Mesendoderm (in vitro differentiated cells): ENCODE data around the gene FBXL14.

ENCODE experiments used
- DNase-seq: peaks from one replicate; pipeline ENCODE4 v3.0.0; 2013
- H2AK5ac ChIP-seq: 2 replicates; pipeline ENCODE4 v1.6.1; 2013; ENCODE audit warnings: low read length, inconsistent platforms
- H2BK120ac ChIP-seq: 2 replicates; pipeline ENCODE4 v1.6.1; 2013; ENCODE audit warnings: low read depth, mild to moderate bottlenecking, low read length, moderate library complexity, mixed read lengths
- H2BK15ac ChIP-seq: replicated peaks from 2 replicates; pipeline ENCODE4 v1.6.1; 2013; ENCODE audit warnings: low read depth, mild to moderate bottlenecking, moderate library complexity
- H2BK5ac ChIP-seq: 2 replicates; pipeline ENCODE4 v1.6.1; 2013; ENCODE audit warnings: low read length, inconsistent platforms
- H3K18ac ChIP-seq: 2 replicates; pipeline ENCODE4 v1.6.1; 2013; ENCODE audit warnings: mild to moderate bottlenecking, low read length, mixed read lengths
- H3K23ac ChIP-seq: one replicate; pipeline ENCODE4 v1.6.1; 2013; ENCODE audit warnings: low read length
- H3K27ac ChIP-seq: 2 replicates; pipeline ENCODE4 v1.5.1; 2013; ENCODE audit warnings: low read depth, mild to moderate bottlenecking, inconsistent platforms, low read length, moderate library complexity
- H3K27me3 ChIP-seq: 2 replicates; pipeline ENCODE4 v1.6.1; 2013; ENCODE audit warnings: low read length, control low read depth, mild to moderate bottlenecking, inconsistent platforms; ENCODE audit not compliant: insufficient read depth, poor library complexity
- H3K36me3 ChIP-seq: 2 replicates; pipeline ENCODE4 v1.6.1; 2013; ENCODE audit warnings: low read length, inconsistent platforms; ENCODE audit not compliant: control insufficient read depth, insufficient read depth
- H3K4ac ChIP-seq: one replicate; pipeline ENCODE4 v1.6.1; 2013; ENCODE audit warnings: low read depth, mild to moderate bottlenecking, low read length, moderate library complexity
- H3K4me1 ChIP-seq: 2 replicates; pipeline ENCODE4 v1.6.1; 2013; ENCODE audit warnings: low read depth, low read length, inconsistent platforms; ENCODE audit not compliant: control insufficient read depth
- H3K4me2 ChIP-seq: 2 replicates; pipeline ENCODE4 v1.6.1; 2013; ENCODE audit warnings: low read length
- H3K4me3 ChIP-seq: 2 replicates; pipeline ENCODE4 v1.5.1; 2013; ENCODE audit warnings: mild to moderate bottlenecking, low read length
- H3K56ac ChIP-seq: one replicate; pipeline ENCODE4 v1.6.1; 2013; ENCODE audit warnings: low read length
- H3K79me1 ChIP-seq: 2 replicates; pipeline ENCODE4 v1.6.1; 2013; ENCODE audit warnings: low read length, inconsistent platforms
- H3K79me2 ChIP-seq: 2 replicates; pipeline ENCODE4 v1.6.1; 2013; ENCODE audit warnings: mild to moderate bottlenecking, low read length; ENCODE audit not compliant: control insufficient read depth, insufficient read depth
- H3K9ac ChIP-seq: 2 replicates; pipeline ENCODE4 v1.6.1; 2013; ENCODE audit warnings: low read length, inconsistent platforms
- H4K5ac ChIP-seq: one replicate; pipeline ENCODE4 v1.6.1; 2013; ENCODE audit warnings: low read length
- H4K8ac ChIP-seq: one replicate; pipeline ENCODE4 v1.6.1; 2013; ENCODE audit warnings: low read depth, mild to moderate bottlenecking, control low read depth, low read length, moderate library complexity
- WGBS: extraction: QIAGEN DNeasy Blood & Tissue Kit; methylation state at CpG from one replicate; pipeline ENCODE4 v1.1.7; 2013; ENCODE audit warnings: low lambda C conversion rate, missing lambda C conversion rate; ENCODE audit not compliant: insufficient coverage; ENCODE audit errors: extremely low coverage; 5-methylcytosine and 5-hydroxymethylcytosine counted together

The FBXL14 gene

DNA sequence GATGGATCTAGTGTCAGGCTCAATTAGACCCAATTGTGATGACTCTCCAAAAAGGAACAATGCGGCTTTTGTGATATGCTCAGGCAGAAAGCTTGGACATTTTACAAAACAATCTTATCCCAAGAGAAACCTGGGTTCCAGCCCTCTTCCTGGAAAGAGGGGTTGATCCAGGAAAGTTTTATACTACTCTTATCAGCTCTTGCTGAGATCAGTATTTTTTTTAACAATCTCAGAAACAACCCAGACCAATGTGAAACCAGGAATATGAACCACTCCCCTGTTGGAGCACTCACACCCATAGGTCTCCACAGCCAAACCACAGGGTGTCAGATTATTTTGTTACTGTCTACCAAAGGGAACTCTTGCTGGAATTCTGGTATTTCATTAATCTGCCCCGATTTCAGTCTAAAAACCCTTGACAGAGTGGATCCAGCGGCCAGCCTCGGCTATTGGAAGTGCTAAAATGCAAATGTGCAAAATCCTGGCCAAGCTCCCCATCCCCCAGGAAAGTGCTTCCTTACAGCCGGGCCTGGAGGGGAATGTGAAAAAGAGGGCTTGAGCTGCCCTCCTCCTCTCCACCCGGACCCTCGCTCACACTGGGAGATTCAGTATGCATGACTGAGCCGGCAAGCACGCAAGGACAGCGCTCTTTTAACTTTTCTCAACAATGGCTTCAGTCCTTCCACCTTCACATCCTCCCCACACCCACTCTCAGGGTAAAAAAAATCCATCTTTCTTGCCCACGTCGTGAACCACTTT, 4.0 kb downstream of the FBXL14 start:
- no CpG with 5 or more reads among the region's 12 CpGs for WGBS
- peak; percentile 91 for DNase-seq

DNA sequence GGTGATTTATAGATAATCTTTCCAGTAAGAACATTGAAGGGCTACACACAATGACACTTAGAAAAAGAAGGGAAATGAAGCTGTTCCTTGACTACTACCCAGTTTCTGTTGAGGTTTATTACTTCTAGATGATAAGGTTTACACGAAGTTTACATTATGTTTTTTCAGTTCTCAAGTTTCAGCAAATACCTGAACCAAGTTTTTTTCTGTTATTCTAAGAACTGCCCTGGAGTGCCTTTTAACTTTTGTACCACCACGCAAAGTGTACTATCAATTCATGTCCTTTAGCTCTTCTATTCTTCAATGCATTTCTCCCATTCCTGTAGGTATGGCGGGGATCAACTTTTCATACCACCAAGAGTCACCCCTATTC, 5.8 kb downstream of the FBXL14 start:
- no peak overlapping the region for H2BK5ac ChIP-seq
- H3K4me1 ChIP-seq = peaks cover 26% of the 10 kb centered on the region
- H3K4me2 ChIP-seq = no peak overlapping the region
- H3K4me3 ChIP-seq = no peak overlapping the region
- H3K36me3 ChIP-seq = no peaks in the 10 kb centered on the region
- H3K79me1 ChIP-seq = peaks cover 6% of the 10 kb centered on the region
- H4K8ac ChIP-seq = no peak overlapping the region
- no peak overlapping the region for H3K18ac ChIP-seq
- no peak overlapping the region for H3K27ac ChIP-seq
- no peak overlapping the region for H4K5ac ChIP-seq
- H3K79me2 ChIP-seq = peaks cover 4% of the 10 kb centered on the region
- no peak overlapping the region for H2AK5ac ChIP-seq
- WGBS = no CpG with 5 or more reads among the region's 3 CpGs
- no peak overlapping the region for H2BK120ac ChIP-seq
- H3K23ac ChIP-seq = no peak overlapping the region
- no peak for DNase-seq
- H3K9ac ChIP-seq = no peak overlapping the region
- no peak overlapping the region for H2BK15ac ChIP-seq
- peaks cover 1% of the 10 kb centered on the region for H3K27me3 ChIP-seq
- H3K56ac ChIP-seq = no peak overlapping the region
- no peak overlapping the region for H3K4ac ChIP-seq

More for the DNA sequence above, 4.0 kb downstream of the FBXL14 start:
- no peak overlapping the region for H3K23ac ChIP-seq
- H3K9ac ChIP-seq = peak overlapping the region; percentile 46
- no peaks in the 10 kb centered on the region for H3K36me3 ChIP-seq
- no peak overlapping the region for H3K4me3 ChIP-seq
- H4K8ac ChIP-seq = no peak overlapping the region
- peaks cover 1% of the 10 kb centered on the region for H3K27me3 ChIP-seq
- peak overlapping the region; percentile 23 for H3K4me2 ChIP-seq
- peak overlapping the region; percentile 61 for H3K56ac ChIP-seq
- H3K79me1 ChIP-seq = peaks cover 6% of the 10 kb centered on the region
- H2BK5ac ChIP-seq = no peak overlapping the region
- H3K18ac ChIP-seq = peak overlapping the region; percentile 54
- H3K79me2 ChIP-seq = peaks cover 4% of the 10 kb centered on the region
- H3K4me1 ChIP-seq = peaks cover 30% of the 10 kb centered on the region
- no peak overlapping the region for H2BK15ac ChIP-seq
- H2BK120ac ChIP-seq = peak overlapping the region; percentile 6
- H3K27ac ChIP-seq = peak overlapping the region; percentile 80
- H2AK5ac ChIP-seq = no peak overlapping the region
- H4K5ac ChIP-seq = no peak overlapping the region
- H3K4ac ChIP-seq = no peak overlapping the region

DNA sequence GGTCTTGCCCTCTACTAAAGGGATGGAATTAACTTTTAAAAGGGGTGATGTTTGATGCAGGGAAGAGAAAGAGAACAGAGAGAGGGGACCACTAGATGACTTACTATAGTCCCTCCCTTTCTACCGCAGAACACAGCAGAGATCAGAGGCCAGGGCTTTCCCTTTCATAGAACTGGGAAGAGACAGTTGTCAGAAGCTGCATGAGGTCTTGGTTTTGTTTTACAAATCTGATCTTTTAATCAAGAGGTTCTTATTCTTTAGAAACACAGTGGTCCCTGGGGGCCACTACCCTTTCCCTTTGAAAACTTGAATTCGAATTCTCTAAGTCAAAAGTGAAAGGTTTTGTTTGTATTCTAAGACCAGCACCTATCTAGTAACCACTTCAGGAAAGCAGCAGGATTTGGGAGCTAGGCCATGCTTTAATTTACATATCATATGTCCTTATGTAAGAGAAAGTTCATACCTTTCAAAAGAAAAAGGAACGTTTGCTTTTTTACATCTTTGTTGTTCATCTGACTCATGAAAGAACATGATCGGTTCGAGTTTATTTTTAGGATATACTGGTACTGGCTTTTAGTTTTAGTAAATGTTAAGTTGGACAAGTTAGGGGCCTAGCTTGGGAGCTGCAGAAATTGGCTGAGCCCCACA, 6.3 kb downstream of the FBXL14 start:
- H3K4me1 ChIP-seq = peaks cover 26% of the 10 kb centered on the region
- H4K8ac ChIP-seq = no peak overlapping the region
- H3K27ac ChIP-seq = no peak overlapping the region

DNA sequence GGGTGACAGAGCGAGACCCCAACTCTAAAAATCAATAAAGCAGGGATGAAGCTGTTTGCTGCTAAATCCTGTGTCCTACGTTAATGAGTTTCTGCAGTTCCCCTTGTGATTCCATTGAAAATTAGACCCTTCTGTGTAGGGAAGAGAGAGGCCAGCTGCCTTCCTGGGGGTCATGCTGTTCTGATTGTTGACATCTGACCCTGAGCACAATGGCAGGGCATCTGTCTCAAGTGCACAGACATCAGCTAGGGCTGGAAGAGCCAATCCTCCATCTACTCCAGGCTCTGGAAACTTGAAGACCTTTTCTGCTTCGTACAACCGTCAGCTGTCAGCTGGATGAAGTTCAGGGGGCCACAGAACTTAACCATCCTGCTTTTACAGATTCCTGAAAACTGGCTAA, 10.1 kb downstream of the FBXL14 start:
- peaks cover 4% of the 10 kb centered on the region for H3K4me1 ChIP-seq
- no peak overlapping the region for H4K5ac ChIP-seq
- WGBS = no CpG with 5 or more reads among the region's 4 CpGs
- H3K27me3 ChIP-seq = no peaks in the 10 kb centered on the region
- H3K9ac ChIP-seq = no peak overlapping the region
- no peak overlapping the region for H2BK15ac ChIP-seq
- H3K4me2 ChIP-seq = no peak overlapping the region
- no peak overlapping the region for H2BK5ac ChIP-seq
- H4K8ac ChIP-seq = no peak overlapping the region
- DNase-seq = no peak
- H3K27ac ChIP-seq = no peak overlapping the region
- no peak overlapping the region for H3K4ac ChIP-seq
- no peaks in the 10 kb centered on the region for H3K79me2 ChIP-seq
- no peaks in the 10 kb centered on the region for H3K79me1 ChIP-seq
- no peak overlapping the region for H2BK120ac ChIP-seq
- H3K23ac ChIP-seq = no peak overlapping the region
- H3K4me3 ChIP-seq = no peak overlapping the region
- no peak overlapping the region for H2AK5ac ChIP-seq
- no peak overlapping the region for H3K18ac ChIP-seq
- H3K56ac ChIP-seq = no peak overlapping the region
- no peaks in the 10 kb centered on the region for H3K36me3 ChIP-seq

More for the DNA sequence above, 6.3 kb downstream of the FBXL14 start:
- Histone ChIP-seq H2BK120ac (no peak overlapping the region), H3K4me3 (no peak overlapping the region), H3K23ac (no peak overlapping the region), H2AK5ac (no peak overlapping the region), H3K18ac (no peak overlapping the region), H3K56ac (no peak overlapping the region), H3K4ac (no peak overlapping the region), H4K5ac (no peak overlapping the region), H3K36me3 (no peaks in the 10 kb centered on the region), H2BK5ac (no peak overlapping the region), H2BK15ac (no peak overlapping the region), H3K27me3 (peaks cover 1% of the 10 kb centered on the region), H3K9ac (no peak overlapping the region), H3K79me1 (peaks cover 6% of the 10 kb centered on the region), H3K4me2 (no peak overlapping the region), H3K79me2 (peaks cover 4% of the 10 kb centered on the region)
- WGBS = no CpG with 5 or more reads among the region's 5 CpGs
- no peak for DNase-seq

GRCh38 chr12:1583421-1584078, 10.8 kb downstream of the FBXL14 start:
- no peak overlapping the region for H2BK15ac ChIP-seq
- H3K36me3 ChIP-seq = no peaks in the 10 kb centered on the region
- peak; percentile 81 for DNase-seq
- no CpG with 5 or more reads among the region's 6 CpGs for WGBS
- no peak overlapping the region for H3K23ac ChIP-seq
- no peaks in the 10 kb centered on the region for H3K79me1 ChIP-seq
- H2AK5ac ChIP-seq = no peak overlapping the region
- no peak overlapping the region for H3K4me3 ChIP-seq
- H4K8ac ChIP-seq = no peak overlapping the region
- no peak overlapping the region for H3K56ac ChIP-seq
- no peak overlapping the region for H4K5ac ChIP-seq
- H3K4ac ChIP-seq = no peak overlapping the region
- no peak overlapping the region for H3K9ac ChIP-seq
- no peak overlapping the region for H2BK5ac ChIP-seq
- peaks cover 2% of the 10 kb centered on the region for H3K4me1 ChIP-seq
- H3K27me3 ChIP-seq = no peaks in the 10 kb centered on the region
- H3K4me2 ChIP-seq = no peak overlapping the region
- H2BK120ac ChIP-seq = no peak overlapping the region
- H3K27ac ChIP-seq = no peak overlapping the region
- H3K18ac ChIP-seq = no peak overlapping the region
- H3K79me2 ChIP-seq = no peaks in the 10 kb centered on the region
